ENCODE results near the gene CORO2B. TPM values are rescaled to one million over a fixed set of nuclear protein-coding genes. Genes with fewer than 3 reads are reported as not detected.

The CORO2B gene
- total RNA-seq, 4 donors from 2014 or later: 0.19 to 2.3 (median 0.22) TPM; not detected in 1

GRCh38 chr15:68543165-68544008 lies 35.4 kb upstream of the CORO2B start:
- 80 to 82% methylated on average over 7 to 8 of the region's 8 CpGs for WGBS, 2 donors
- peak overlapping the region in 3 of 4 donors; percentile 2 to 63 (median 18) for H3K27ac ChIP-seq
- no peak for DNase-seq

DNA sequence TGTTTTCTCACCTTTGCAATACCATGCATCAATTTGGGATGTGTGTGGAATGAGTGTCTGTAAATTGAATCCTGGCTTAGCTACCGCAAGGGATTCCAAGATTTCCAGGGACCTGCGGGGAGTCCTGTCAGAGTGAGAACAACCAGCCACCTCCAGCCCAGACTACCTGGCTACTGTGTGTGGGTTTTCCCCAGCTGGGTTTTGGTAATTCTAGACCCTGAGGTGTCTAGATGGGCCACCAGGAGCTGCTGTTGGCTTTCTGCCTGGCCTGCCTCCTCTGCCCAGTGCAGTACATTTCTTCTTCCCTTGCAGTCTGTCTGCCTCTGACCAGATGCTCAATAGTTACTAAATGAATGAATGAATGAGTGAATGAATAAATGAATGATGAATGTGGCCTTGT lies 32.5 kb upstream of the CORO2B start:
- no peaks in the 10 kb centered on the region for H3K36me3 ChIP-seq
- peaks cover 0 to 46% (median 0%) of the 10 kb centered on the region in 4 donors for H3K27me3 ChIP-seq
- no peak overlapping the region for H3K27ac ChIP-seq
- TF ChIP-seq CTCF (IDR thresholded peaks at IDR 0.05) (no peak), POLR2A (IDR thresholded peaks at IDR 0.05) (no peak)
- intact Hi-C loops (cut with DNase I): no loop called here
- no peak for DNase-seq
- no peaks in the 10 kb centered on the region for H3K9me3 ChIP-seq
- peaks cover 0 to 14% (median 12%) of the 10 kb centered on the region in 3 donors for H3K4me1 ChIP-seq
- H3K4me3 ChIP-seq: no peak overlapping the region
- WGBS, 2 donors: 60 to 93% methylated on average over 1 to 2 of the region's 2 CpGs

More at GRCh38 chr15:68543165-68544008, 35.4 kb upstream of the CORO2B start:
- H3K4me3 ChIP-seq: no peak overlapping the region
- TF ChIP-seq CTCF (IDR thresholded peaks at IDR 0.05) (no peak), POLR2A (IDR thresholded peaks at IDR 0.05) (no peak)
- H3K9me3 ChIP-seq: peaks cover 0 to 6% (median 0%) of the 10 kb centered on the region in 3 donors
- peaks cover 0 to 24% (median 0%) of the 10 kb centered on the region in 4 donors for H3K27me3 ChIP-seq
- intact Hi-C loops (cut with DNase I): no loop called here
- H3K36me3 ChIP-seq: no peaks in the 10 kb centered on the region
- H3K4me1 ChIP-seq: peaks cover 0 to 14% (median 12%) of the 10 kb centered on the region in 3 donors

- H3K36me3 ChIP-seq: no peaks in the 10 kb centered on the region
- H3K4me1 ChIP-seq: peaks cover 0 to 7% (median 6%) of the 10 kb centered on the region in 3 donors
- no peak overlapping the region for H3K4me3 ChIP-seq
- intact Hi-C loops (cut with DNase I): no loop called here
- H3K27ac ChIP-seq: no peak overlapping the region
- H3K9me3 ChIP-seq: no peaks in the 10 kb centered on the region
- WGBS, 2 donors: 80% methylated on average over 3 of the region's 3 CpGs
- no peak for DNase-seq
- peaks cover 0 to 41% (median 0%) of the 10 kb centered on the region in 4 donors for H3K27me3 ChIP-seq
- TF ChIP-seq POLR2A (IDR thresholded peaks at IDR 0.05) (no peak), CTCF (IDR thresholded peaks at IDR 0.05) (no peak)
Measured at GRCh38 chr15:68548364-68548763, 30.4 kb upstream of the CORO2B start.

DNA sequence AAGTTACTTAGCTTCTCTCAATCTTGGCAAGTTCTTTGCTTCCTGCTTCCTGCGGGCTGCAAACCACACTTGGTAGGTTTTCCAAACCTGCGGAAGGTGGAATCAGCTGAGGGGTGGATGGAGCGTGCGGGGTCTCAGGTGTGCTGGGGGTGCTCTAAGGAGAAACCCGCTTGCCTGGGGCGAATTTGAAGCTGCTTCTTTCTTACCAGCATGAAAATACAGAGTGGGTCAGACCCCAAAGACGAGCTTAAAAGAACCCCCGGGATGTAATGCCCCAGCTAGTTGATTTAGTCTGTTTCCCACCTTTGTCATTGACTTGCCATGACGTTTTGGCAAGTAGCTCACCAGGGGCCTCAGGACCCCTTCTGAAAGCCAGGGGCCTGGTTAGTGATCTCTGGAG lies 28.8 kb upstream of the CORO2B start:
- H3K36me3 ChIP-seq: no peaks in the 10 kb centered on the region
- H3K9me3 ChIP-seq: no peaks in the 10 kb centered on the region
- H3K27ac ChIP-seq: no peak overlapping the region
- H3K4me1 ChIP-seq: no peaks in the 10 kb centered on the region
- DNase-seq: no peak
- no peak overlapping the region for H3K4me3 ChIP-seq
- 56 to 64% methylated on average over 9 of the region's 9 CpGs for WGBS, 2 donors
- intact Hi-C loops (cut with DNase I): loop anchor here (5.0 to 10.0 kb wide), 2 partner anchors 235 to 327 kb away; no protein-coding TSS in a partner anchor
- peaks cover 0 to 47% (median 0%) of the 10 kb centered on the region in 4 donors for H3K27me3 ChIP-seq
- TF ChIP-seq CTCF (IDR thresholded peaks at IDR 0.05): no peak
- TF ChIP-seq POLR2A (IDR thresholded peaks at IDR 0.05): no peak
